RWPE2 (cell line): ENCODE measurements around the gene UBE4B.

Experiments
- ATAC-seq: fragments of 200-7000 bp; cut with Tn5 transposase; 3 replicates; pipeline ENCODE4 v1.9.1; 2021; ENCODE audit warnings: low read depth
- DNase-seq: peaks from one replicate; pipeline ENCODE4 v3.0.0-alpha.2; 2020; ENCODE audit warnings: low spot score
- H3K27ac ChIP-seq: fragments of 450-650 bp; 2 replicates; pipeline ENCODE4 v1.5.1; 2017; ENCODE audit warnings: mild to moderate bottlenecking; ENCODE audit not compliant: poor library complexity, severe bottlenecking
- H3K27me3 ChIP-seq: fragments of 250-450 bp; sonication (Bioruptor Pico); 2 replicates; pipeline ENCODE4 v1.5.1; 2021; ENCODE audit warnings: mild to moderate bottlenecking, moderate library complexity; ENCODE audit not compliant: insufficient read depth, poor library complexity, severe bottlenecking
- H3K36me3 ChIP-seq: fragments of 250-450 bp; sonication (Bioruptor Pico); 2 replicates; pipeline ENCODE4 v1.5.1; 2020; ENCODE audit warnings: low read depth, mild to moderate bottlenecking, moderate library complexity
- H3K4me1 ChIP-seq: fragments of 250-450 bp; sonication (Bioruptor Pico); 2 replicates; pipeline ENCODE4 v1.5.1; 2021; ENCODE audit warnings: mild to moderate bottlenecking, moderate library complexity; ENCODE audit not compliant: insufficient read depth, poor library complexity, severe bottlenecking
- H3K4me3 ChIP-seq: fragments of 250-450 bp; sonication (Bioruptor Pico); 2 replicates; pipeline ENCODE4 v1.5.1; 2021; ENCODE audit warnings: mild to moderate bottlenecking, moderate library complexity; ENCODE audit not compliant: severe bottlenecking
- H3K9me3 ChIP-seq: fragments of 250-450 bp; sonication (Bioruptor Pico); 2 replicates; pipeline ENCODE4 v1.5.1; 2021; ENCODE audit warnings: mild to moderate bottlenecking, moderate library complexity; ENCODE audit not compliant: severe bottlenecking
- TF ChIP-seq, protein P1 (sequence below): fragments of 450-650 bp; IDR thresholded peaks from one replicate; pipeline ENCODE4 v1.5.1; 2017; ENCODE audit warnings: mild to moderate bottlenecking, moderate library complexity; ENCODE audit not compliant: poor library complexity, severe bottlenecking

UBE4B gene

DNA sequence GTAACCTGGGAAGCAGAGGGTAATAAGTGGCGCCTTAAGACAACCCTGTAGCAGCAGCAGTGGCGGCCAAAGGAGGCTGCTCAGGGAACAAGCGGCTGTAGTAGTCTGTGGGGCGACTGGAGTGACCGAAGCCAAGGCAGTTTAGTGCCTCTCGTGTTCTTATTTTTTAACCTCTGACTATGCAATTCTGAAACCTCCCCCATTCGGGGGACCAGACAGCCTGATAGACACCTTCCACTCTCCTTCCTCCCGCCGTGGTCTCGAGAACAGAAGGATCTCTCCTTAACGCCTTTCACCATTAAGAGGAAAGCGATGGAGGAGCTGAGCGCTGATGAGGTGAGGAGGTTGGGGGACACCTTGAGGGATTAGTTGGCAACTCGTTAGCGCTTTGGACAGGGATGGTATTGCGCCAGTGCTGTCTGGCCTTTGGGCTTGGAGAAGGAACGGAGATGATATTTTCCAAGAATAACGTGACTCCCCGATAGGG, 644 bp downstream of the UBE4B start:
- peaks cover 14% of the 10 kb centered on the region for H3K4me1 ChIP-seq
- ATAC-seq (peak; percentile 57), DNase-seq (no peak)
- TF ChIP-seq, protein P1, sequence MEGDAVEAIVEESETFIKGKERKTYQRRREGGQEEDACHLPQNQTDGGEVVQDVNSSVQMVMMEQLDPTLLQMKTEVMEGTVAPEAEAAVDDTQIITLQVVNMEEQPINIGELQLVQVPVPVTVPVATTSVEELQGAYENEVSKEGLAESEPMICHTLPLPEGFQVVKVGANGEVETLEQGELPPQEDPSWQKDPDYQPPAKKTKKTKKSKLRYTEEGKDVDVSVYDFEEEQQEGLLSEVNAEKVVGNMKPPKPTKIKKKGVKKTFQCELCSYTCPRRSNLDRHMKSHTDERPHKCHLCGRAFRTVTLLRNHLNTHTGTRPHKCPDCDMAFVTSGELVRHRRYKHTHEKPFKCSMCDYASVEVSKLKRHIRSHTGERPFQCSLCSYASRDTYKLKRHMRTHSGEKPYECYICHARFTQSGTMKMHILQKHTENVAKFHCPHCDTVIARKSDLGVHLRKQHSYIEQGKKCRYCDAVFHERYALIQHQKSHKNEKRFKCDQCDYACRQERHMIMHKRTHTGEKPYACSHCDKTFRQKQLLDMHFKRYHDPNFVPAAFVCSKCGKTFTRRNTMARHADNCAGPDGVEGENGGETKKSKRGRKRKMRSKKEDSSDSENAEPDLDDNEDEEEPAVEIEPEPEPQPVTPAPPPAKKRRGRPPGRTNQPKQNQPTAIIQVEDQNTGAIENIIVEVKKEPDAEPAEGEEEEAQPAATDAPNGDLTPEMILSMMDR: no peak
- peak overlapping the region; percentile 63 for H3K4me3 ChIP-seq
- no peaks in the 10 kb centered on the region for H3K9me3 ChIP-seq
- peak overlapping the region; percentile 81 for H3K27ac ChIP-seq
- H3K27me3 ChIP-seq: no peaks in the 10 kb centered on the region
- H3K36me3 ChIP-seq: peaks cover 21% of the 10 kb centered on the region

DNA sequence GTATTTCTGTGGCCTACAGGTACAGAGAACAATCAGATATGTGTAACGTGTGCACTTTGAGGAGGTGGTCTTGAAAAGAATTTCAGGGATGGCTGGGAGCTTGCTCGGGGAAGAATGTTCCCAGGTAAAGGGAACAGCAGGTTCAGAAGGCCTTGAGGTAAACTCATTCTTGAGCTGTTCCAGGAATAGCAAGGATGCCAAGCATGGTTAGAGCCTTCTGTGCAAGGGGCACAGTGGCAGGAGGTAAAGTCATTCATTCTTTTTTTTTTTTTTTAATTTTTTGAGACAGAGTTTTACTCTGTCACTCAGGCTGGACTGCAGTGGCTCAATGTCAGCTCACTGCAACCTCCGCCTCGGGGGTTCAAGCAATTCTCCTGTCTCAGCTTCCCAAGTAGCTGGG, 10.0 kb downstream of the UBE4B start:
- Histone ChIP-seq H3K9me3 (no peaks in the 10 kb centered on the region), H3K27me3 (no peaks in the 10 kb centered on the region), H3K4me1 (no peaks in the 10 kb centered on the region), H3K27ac (no peak overlapping the region), H3K36me3 (peaks cover 7% of the 10 kb centered on the region), H3K4me3 (no peak overlapping the region)
- TF ChIP-seq, protein P1: no peak
- no peak for DNase-seq
- ATAC-seq: no peak

DNA sequence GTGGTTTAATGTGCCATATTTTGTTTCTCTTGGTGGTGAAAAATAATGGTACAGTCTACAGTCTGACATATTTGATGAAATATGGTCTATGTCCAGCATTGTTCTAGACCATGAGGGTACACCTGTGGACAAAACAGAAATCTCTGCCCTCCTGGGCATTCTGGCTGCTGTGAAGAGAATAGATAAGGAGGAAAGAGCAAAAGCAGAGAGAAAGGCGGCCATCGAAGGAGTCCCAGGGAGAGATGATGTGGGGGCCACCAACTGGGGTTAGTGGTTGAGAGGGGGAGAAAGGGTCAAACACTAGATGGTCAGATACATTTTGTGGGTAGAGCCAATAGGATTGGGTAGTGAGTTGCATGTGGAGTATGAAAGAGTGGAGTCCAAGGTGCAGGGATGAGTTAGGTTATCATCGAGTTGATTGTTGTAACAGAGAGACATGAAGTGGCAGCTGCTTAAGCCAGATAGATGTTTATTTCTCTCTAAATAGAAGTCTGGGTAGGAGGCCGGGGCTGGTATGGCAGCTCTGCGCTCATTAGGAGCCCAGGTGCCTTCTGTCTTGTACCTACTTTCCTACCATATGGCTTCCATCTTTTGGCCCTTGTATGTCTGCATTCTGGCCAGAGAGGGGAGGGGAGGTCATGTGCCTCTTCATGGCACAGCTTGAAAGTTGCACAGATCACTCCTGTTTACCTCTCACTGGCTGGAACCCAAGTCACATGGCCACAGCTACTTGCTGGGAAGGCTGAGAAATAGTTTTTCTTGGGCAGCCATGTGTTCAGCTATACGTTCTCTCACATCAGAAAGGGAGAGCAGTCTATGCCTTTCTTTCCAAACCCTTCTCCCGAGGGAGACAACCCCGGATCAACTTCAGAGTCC, 13.0 kb downstream of the UBE4B start:
- Histone ChIP-seq H3K27me3 (no peaks in the 10 kb centered on the region), H3K9me3 (no peaks in the 10 kb centered on the region), H3K36me3 (peaks cover 3% of the 10 kb centered on the region; the same call in 1 of the 2 replicates), H3K27ac (no peak overlapping the region), H3K4me1 (no peaks in the 10 kb centered on the region), H3K4me3 (no peak overlapping the region)
- DNase-seq: no peak
- ATAC-seq: no peak
- TF ChIP-seq, protein P1: no peak

DNA sequence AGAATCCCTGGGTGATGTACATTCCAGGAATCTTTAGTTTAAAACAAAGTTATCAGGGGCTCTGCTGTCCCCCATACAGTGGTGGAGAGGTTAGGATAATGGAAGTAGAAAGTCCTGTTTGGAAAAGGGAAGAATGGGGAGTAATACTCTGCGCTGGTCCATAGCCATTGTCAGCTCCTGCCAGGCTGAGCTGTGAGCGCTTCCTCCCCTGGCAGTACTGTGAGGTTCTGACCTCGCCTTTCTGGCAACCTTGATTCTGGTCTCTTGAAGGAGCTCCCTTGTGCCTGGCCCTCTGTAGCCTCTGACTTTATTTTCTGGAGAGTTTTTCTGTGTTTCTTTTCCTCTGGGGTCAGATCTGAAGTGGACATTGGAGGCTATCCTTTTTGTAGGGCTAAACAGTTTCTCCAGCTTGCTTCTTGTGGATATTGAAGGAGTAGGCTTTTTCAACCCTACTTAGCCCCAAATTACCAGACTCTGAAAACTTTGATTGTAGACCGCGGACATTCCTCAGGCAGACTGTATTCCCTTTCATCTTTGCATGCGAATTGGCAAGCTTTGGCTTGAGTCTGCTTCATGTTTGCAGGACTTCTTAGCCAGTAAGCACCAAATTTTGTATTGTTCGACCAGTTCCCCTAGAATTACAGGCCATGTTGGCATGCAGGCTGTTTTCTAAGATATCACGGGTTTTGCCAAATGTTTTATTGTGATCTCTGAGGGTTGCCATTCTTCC, 13.8 kb downstream of the UBE4B start:
- Histone ChIP-seq H3K36me3 (peaks cover 3% of the 10 kb centered on the region; the same call in 1 of the 2 replicates), H3K4me3 (no peak overlapping the region), H3K9me3 (no peaks in the 10 kb centered on the region), H3K4me1 (no peaks in the 10 kb centered on the region), H3K27ac (no peak overlapping the region), H3K27me3 (no peaks in the 10 kb centered on the region)
- TF ChIP-seq, protein P1: no peak
- no peak for DNase-seq
- ATAC-seq: no peak
